HCT116 (cell line): ENCODE measurements around the gene PCNP.

Experiments used
- CTCF ChIP-seq, 3 experiments: fragments of 200-600 bp in 1 of 3; sonication (generic) in 1 of 3; IDR thresholded peaks in 2 of 3; conservative IDR thresholded peaks in 1 of 3; 2 replicates each; pipeline ENCODE4 v1.5.1; 2012 to 2017; ENCODE audit warnings: low read depth in 2 of 3, low read length in 2 of 3, antibody characterized with exemption in 1 of 3, borderline replicate concordance in 1 of 3, control low read depth in 1 of 3, mild to moderate bottlenecking in 1 of 3, mixed read lengths in 1 of 3, mixed run types in 1 of 3, moderate library complexity in 1 of 3; ENCODE audit not compliant: insufficient read depth in 1 of 3
- EGR1 ChIP-seq: IDR thresholded peaks from 2 replicates; pipeline ENCODE4 v1.6.1; 2012; ENCODE audit warnings: low read depth
- EZH2 ChIP-seq: fragments of 200-600 bp; sonication (generic); IDR thresholded peaks from 2 replicates; pipeline ENCODE4 v1.6.1; 2017; ENCODE audit warnings: antibody characterized with exemption, mixed run types
- MAX ChIP-seq: IDR thresholded peaks from 2 replicates; pipeline ENCODE4 v1.6.1; 2012
- POLR2A ChIP-seq: IDR thresholded peaks from 2 replicates; pipeline ENCODE4 v1.7.0; 2011; ENCODE audit warnings: borderline replicate concordance; ENCODE audit not compliant: insufficient read depth, insufficient read length; ENCODE audit errors: extremely low read depth
- POLR2AphosphoS5 ChIP-seq: IDR thresholded peaks from 2 replicates; pipeline ENCODE4 v1.6.1; 2011; ENCODE audit warnings: mild to moderate bottlenecking, low read depth, low read length, moderate library complexity
- RAD21 ChIP-seq: IDR thresholded peaks from 2 replicates; pipeline ENCODE4 v1.6.1; 2012; ENCODE audit warnings: low read depth, mild to moderate bottlenecking
- SP1 ChIP-seq: IDR thresholded peaks from 2 replicates; pipeline ENCODE4 v1.6.1; 2012; ENCODE audit warnings: low read depth
- TF ChIP-seq, protein P1 (sequence below): IDR thresholded peaks from 2 replicates; pipeline ENCODE4 v1.6.1; 2012; ENCODE audit warnings: low read depth

DNA sequence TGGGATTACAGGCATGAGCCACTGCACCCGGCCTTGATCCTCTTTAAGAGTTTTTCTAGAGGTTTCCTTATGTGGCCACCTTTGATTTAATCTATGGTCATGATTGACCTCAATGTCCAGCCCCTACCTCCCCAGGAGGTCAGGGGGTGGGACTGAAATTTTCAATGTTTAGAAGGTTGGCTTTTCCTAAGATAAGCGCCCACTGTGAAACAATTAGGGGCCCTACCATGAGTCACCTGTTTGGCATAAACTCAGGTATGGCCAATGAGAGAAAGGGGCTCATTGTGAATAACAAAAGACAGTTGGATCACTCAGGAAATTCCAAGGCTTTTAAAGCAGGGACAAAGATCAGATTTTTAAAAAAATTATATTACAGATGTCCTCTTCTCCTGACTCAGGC lies 51.9 kb downstream of the PCNP start:
- TF ChIP-seq EGR1 (no peak), CTCF (IDR thresholded peaks at IDR 0.05 in 2 of 3, conservative IDR thresholded peaks at IDR 0.05 in 1 of 3; ENCODE audit: borderline replicate concordance in 1 of 3, insufficient read depth in 1 of 3, low read depth in 2 of 3, low read length in 2 of 3) (no peak), POLR2A (no peak), MAX (no peak), POLR2AphosphoS5 (no peak), SP1 (no peak), EZH2 (no peak), RAD21 (no peak)
- TF ChIP-seq, protein P1, sequence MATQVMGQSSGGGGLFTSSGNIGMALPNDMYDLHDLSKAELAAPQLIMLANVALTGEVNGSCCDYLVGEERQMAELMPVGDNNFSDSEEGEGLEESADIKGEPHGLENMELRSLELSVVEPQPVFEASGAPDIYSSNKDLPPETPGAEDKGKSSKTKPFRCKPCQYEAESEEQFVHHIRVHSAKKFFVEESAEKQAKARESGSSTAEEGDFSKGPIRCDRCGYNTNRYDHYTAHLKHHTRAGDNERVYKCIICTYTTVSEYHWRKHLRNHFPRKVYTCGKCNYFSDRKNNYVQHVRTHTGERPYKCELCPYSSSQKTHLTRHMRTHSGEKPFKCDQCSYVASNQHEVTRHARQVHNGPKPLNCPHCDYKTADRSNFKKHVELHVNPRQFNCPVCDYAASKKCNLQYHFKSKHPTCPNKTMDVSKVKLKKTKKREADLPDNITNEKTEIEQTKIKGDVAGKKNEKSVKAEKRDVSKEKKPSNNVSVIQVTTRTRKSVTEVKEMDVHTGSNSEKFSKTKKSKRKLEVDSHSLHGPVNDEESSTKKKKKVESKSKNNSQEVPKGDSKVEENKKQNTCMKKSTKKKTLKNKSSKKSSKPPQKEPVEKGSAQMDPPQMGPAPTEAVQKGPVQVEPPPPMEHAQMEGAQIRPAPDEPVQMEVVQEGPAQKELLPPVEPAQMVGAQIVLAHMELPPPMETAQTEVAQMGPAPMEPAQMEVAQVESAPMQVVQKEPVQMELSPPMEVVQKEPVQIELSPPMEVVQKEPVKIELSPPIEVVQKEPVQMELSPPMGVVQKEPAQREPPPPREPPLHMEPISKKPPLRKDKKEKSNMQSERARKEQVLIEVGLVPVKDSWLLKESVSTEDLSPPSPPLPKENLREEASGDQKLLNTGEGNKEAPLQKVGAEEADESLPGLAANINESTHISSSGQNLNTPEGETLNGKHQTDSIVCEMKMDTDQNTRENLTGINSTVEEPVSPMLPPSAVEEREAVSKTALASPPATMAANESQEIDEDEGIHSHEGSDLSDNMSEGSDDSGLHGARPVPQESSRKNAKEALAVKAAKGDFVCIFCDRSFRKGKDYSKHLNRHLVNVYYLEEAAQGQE, result no peak
